ENCODE results near the gene ITGB8.

Gene ITGB8

GRCh38 chr7:20330239-20330927 is at the start of gene ITGB8:
Gene ITGB8 (plus strand): TSS chr7:20330900. CDS start chr7:20331807, 907 bp downstream.
- H2AFZ ChIP-seq: peak within 1 kb of the TSS; percentile 95
- peak within 1 kb of the TSS; percentile 97 for H3K4me2 ChIP-seq (ENCODE audit: low read length)
- no peaks in the 10 kb centered on the region for H3K79me2 ChIP-seq
- peaks cover 5% of the 10 kb centered on the region for H3K4me1 ChIP-seq
- peak within 1 kb of the TSS; percentile 75 for H3K4me3 ChIP-seq (ENCODE audit: low read depth, low read length)
- H3K36me3 ChIP-seq (ENCODE audit: control insufficient read depth, insufficient read depth, low read length): no peaks in the 10 kb centered on the region
- H3K27ac ChIP-seq: peak within 1 kb of the TSS; percentile 77
- H3K9ac ChIP-seq: no peak within 1 kb of the TSS
- no peaks in the 10 kb centered on the region for H3K9me3 ChIP-seq (ENCODE audit: control insufficient read depth, low read length)
- no peak for TF ChIP-seq CTCF (IDR thresholded peaks at IDR 0.05)
- no peaks in the 10 kb centered on the region for H3K27me3 ChIP-seq (ENCODE audit: control insufficient read depth, insufficient read depth, low read length)

GRCh38 chr7:20282959-20283358 is 47.7 kb upstream of the ITGB8 start:
- TF ChIP-seq CTCF (IDR thresholded peaks at IDR 0.05): no peak
- Histone ChIP-seq H3K36me3 (ENCODE audit: control insufficient read depth, insufficient read depth, low read length) (no peaks in the 10 kb centered on the region), H3K4me1 (no peaks in the 10 kb centered on the region), H2AFZ (no peak overlapping the region), H3K27me3 (ENCODE audit: control insufficient read depth, insufficient read depth, low read length) (no peaks in the 10 kb centered on the region), H3K4me3 (ENCODE audit: low read depth, low read length) (no peak overlapping the region), H3K4me2 (ENCODE audit: low read length) (no peak overlapping the region), H3K79me2 (no peaks in the 10 kb centered on the region), H3K9ac (no peak overlapping the region), H3K27ac (no peak overlapping the region), H3K9me3 (ENCODE audit: control insufficient read depth, low read length) (no peaks in the 10 kb centered on the region)

GRCh38 chr7:20283385-20283784 is 47.3 kb upstream of the ITGB8 start:
- H3K9me3 ChIP-seq (ENCODE audit: control insufficient read depth, low read length): no peaks in the 10 kb centered on the region
- TF ChIP-seq CTCF (IDR thresholded peaks at IDR 0.05): no peak

GRCh38 chr7:20284003-20284770 is 46.5 kb upstream of the ITGB8 start:
- Histone ChIP-seq H3K27ac (no peak overlapping the region), H3K9ac (no peak overlapping the region), H3K4me1 (no peaks in the 10 kb centered on the region), H3K36me3 (ENCODE audit: control insufficient read depth, insufficient read depth, low read length) (no peaks in the 10 kb centered on the region), H3K9me3 (ENCODE audit: control insufficient read depth, low read length) (no peaks in the 10 kb centered on the region), H3K4me3 (ENCODE audit: low read depth, low read length) (no peak overlapping the region), H3K79me2 (no peaks in the 10 kb centered on the region), H3K4me2 (ENCODE audit: low read length) (no peak overlapping the region), H3K27me3 (ENCODE audit: control insufficient read depth, insufficient read depth, low read length) (no peaks in the 10 kb centered on the region), H2AFZ (no peak overlapping the region)
- no peak for TF ChIP-seq CTCF (IDR thresholded peaks at IDR 0.05)

More at GRCh38 chr7:20283385-20283784, 47.3 kb upstream of the ITGB8 start:
- no peak overlapping the region for H3K4me3 ChIP-seq (ENCODE audit: low read depth, low read length)
- no peak overlapping the region for H3K4me2 ChIP-seq (ENCODE audit: low read length)
- no peak overlapping the region for H3K9ac ChIP-seq
- no peaks in the 10 kb centered on the region for H3K79me2 ChIP-seq
- H3K27me3 ChIP-seq (ENCODE audit: control insufficient read depth, insufficient read depth, low read length): no peaks in the 10 kb centered on the region
- no peak overlapping the region for H2AFZ ChIP-seq
- no peaks in the 10 kb centered on the region for H3K36me3 ChIP-seq (ENCODE audit: control insufficient read depth, insufficient read depth, low read length)
- no peaks in the 10 kb centered on the region for H3K4me1 ChIP-seq
- no peak overlapping the region for H3K27ac ChIP-seq

All from parathyroid adenoma (tissue), 2 donors.